MM.1S (cell line): ENCODE measurements around the gene XRCC5.

Source experiments
- DNase-seq: peaks from one replicate; pipeline ENCODE4 v3.0.0-alpha.2; 2015
- H2AFZ ChIP-seq: fragments of 300-600 bp; sonication (generic); 2 replicates; pipeline ENCODE4 v1.6.0; 2016; ENCODE audit warnings: antibody characterized with exemption, low read length
- H3F3A ChIP-seq: fragments of 300-600 bp; sonication (generic); 2 replicates; pipeline ENCODE4 v1.6.1; 2016; ENCODE audit warnings: mild to moderate bottlenecking, antibody characterized with exemption, low read length, moderate library complexity, mixed read lengths; ENCODE audit not compliant: insufficient read depth
- H3K27ac ChIP-seq: fragments of 300-600 bp; sonication (generic); 2 replicates; pipeline ENCODE4 v1.5.1; 2016; ENCODE audit warnings: mild to moderate bottlenecking, low read length
- H3K27me3 ChIP-seq: fragments of 300-600 bp; sonication (generic); replicated peaks from 2 replicates; pipeline ENCODE4 v1.6.0; 2016; ENCODE audit warnings: low read length; ENCODE audit not compliant: insufficient read depth
- H3K36me3 ChIP-seq: fragments of 300-600 bp; sonication (generic); replicated peaks from 2 replicates; pipeline ENCODE4 v1.6.1; 2016; ENCODE audit warnings: mild to moderate bottlenecking, low read length, mixed read lengths; ENCODE audit not compliant: insufficient read depth
- H3K4me1 ChIP-seq: fragments of 300-600 bp; sonication (generic); 2 replicates; pipeline ENCODE4 v1.6.1; 2016; ENCODE audit warnings: low read length, mixed read lengths
- H3K4me2 ChIP-seq: fragments of 300-600 bp; sonication (generic); 2 replicates; pipeline ENCODE4 v1.6.0; 2016; ENCODE audit warnings: low read depth, low read length
- H3K4me3 ChIP-seq: fragments of 300-600 bp; sonication (generic); 2 replicates; pipeline ENCODE4 v1.5.1; 2016; ENCODE audit warnings: low read length, mixed read lengths
- H3K79me2 ChIP-seq: fragments of 300-600 bp; sonication (generic); 2 replicates; pipeline ENCODE4 v1.6.1; 2016; ENCODE audit warnings: mixed run types, low read length, mixed read lengths
- H3K9ac ChIP-seq: fragments of 300-600 bp; sonication (generic); 2 replicates; pipeline ENCODE4 v1.6.1; 2016; ENCODE audit warnings: low read length, mixed read lengths
- H3K9me2 ChIP-seq: fragments of 300-600 bp; sonication (generic); replicated peaks from 2 replicates; pipeline ENCODE4 v1.6.1; 2016; ENCODE audit warnings: mild to moderate bottlenecking, low read length, mixed read lengths; ENCODE audit not compliant: insufficient read depth
- H3K9me3 ChIP-seq: fragments of 300-600 bp; sonication (generic); replicated peaks from 2 replicates; pipeline ENCODE4 v1.6.1; 2016; ENCODE audit warnings: mild to moderate bottlenecking, low read length, mixed read lengths; ENCODE audit not compliant: insufficient read depth
- H4K20me1 ChIP-seq: fragments of 300-600 bp; sonication (generic); 2 replicates; pipeline ENCODE4 v1.6.1; 2016; ENCODE audit warnings: mild to moderate bottlenecking, low read length, moderate library complexity, mixed read lengths; ENCODE audit not compliant: insufficient read depth
- EZH2 ChIP-seq: fragments of 300-600 bp; sonication (generic); optimal IDR thresholded peaks from 2 replicates; pipeline ENCODE3; 2017; ENCODE audit warnings: low read depth, mild to moderate bottlenecking, antibody characterized with exemption, low read length, mixed read lengths
- EZH2phosphoT487 ChIP-seq: fragments of 300-600 bp; sonication (generic); IDR thresholded peaks from 2 replicates; pipeline ENCODE4 v1.6.1; 2018; ENCODE audit warnings: antibody characterized with exemption, low read length
- TF ChIP-seq, protein P1 (sequence below): fragments of 300-600 bp; sonication (generic); IDR thresholded peaks from 2 replicates; pipeline ENCODE4 v1.5.1; 2016; ENCODE audit warnings: antibody characterized with exemption, low read length, mixed read lengths

Gene XRCC5

DNA sequence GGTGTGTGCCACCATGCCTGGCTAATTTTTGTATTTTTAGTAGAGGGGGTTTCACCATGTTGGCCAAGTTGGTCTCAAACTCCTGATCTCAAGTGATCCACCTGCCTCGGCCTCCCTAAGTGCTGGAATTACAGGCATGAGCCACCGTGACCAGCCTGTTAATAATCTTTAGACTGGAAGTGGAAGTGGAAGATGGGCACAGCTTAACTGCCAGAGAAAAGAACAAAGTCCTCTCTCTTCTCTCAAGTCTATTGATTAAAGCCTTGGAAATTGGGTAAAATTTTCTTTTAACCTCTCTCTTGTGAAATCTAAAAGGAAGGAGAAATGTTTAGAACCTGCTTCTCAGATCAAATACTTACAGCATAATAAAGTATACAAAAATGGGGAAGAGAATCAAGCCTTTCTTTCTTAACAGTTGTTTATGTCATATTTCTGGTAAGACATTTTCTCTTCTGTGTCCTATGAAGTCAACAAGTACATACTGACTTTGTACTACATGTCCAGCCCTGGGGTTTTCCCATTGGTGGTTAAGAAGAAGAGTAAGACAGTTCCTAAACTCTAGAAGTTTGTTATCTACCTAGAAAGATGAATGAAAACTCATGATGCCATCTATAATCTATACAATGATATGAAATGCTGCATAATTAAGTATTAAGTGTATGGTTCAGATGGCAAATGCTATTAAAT is 22.8 kb upstream of the XRCC5 start:
- Histone ChIP-seq H3K79me2 (no peaks in the 10 kb centered on the region; the same call in 1 of the 2 replicates), H3K9me2 (no peaks in the 10 kb centered on the region), H3K4me2 (no peak overlapping the region), H2AFZ (no peak overlapping the region), H4K20me1 (no peaks in the 10 kb centered on the region), H3F3A (peaks cover 26% of the 10 kb centered on the region), H3K9ac (no peak overlapping the region), H3K4me1 (peaks cover 22% of the 10 kb centered on the region), H3K27me3 (no peaks in the 10 kb centered on the region), H3K4me3 (no peak overlapping the region), H3K27ac (no peak overlapping the region), H3K9me3 (no peaks in the 10 kb centered on the region), H3K36me3 (no peaks in the 10 kb centered on the region)
- TF ChIP-seq, protein P1, sequence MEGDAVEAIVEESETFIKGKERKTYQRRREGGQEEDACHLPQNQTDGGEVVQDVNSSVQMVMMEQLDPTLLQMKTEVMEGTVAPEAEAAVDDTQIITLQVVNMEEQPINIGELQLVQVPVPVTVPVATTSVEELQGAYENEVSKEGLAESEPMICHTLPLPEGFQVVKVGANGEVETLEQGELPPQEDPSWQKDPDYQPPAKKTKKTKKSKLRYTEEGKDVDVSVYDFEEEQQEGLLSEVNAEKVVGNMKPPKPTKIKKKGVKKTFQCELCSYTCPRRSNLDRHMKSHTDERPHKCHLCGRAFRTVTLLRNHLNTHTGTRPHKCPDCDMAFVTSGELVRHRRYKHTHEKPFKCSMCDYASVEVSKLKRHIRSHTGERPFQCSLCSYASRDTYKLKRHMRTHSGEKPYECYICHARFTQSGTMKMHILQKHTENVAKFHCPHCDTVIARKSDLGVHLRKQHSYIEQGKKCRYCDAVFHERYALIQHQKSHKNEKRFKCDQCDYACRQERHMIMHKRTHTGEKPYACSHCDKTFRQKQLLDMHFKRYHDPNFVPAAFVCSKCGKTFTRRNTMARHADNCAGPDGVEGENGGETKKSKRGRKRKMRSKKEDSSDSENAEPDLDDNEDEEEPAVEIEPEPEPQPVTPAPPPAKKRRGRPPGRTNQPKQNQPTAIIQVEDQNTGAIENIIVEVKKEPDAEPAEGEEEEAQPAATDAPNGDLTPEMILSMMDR = no peak
- TF ChIP-seq EZH2 = no peak
- no peak for TF ChIP-seq EZH2phosphoT487
- no peak for DNase-seq

DNA sequence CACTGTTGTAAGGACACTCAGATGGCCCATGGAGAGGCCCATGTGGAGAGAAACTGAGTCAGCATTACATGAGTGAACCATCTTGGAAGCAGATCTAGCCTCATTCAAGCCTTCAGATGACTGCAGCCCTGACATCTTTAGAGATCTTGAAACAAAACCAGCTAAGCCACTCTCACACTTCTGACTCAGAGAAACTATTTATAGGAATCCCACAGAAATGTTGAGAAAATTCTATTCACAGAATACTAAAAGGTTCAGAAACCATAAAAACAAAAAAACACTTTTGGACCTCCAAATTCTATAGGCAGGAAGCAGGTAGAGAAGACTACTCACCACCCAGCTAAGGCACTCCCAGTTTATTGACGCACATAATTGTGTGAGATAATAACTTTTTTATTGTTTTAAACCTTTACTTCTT is 18.8 kb upstream of the XRCC5 start:
- H3K4me2 ChIP-seq = peak overlapping the region; percentile 56
- H4K20me1 ChIP-seq = no peaks in the 10 kb centered on the region
- no peaks in the 10 kb centered on the region for H3K79me2 ChIP-seq
- H3K4me1 ChIP-seq = peaks cover 17% of the 10 kb centered on the region
- no peaks in the 10 kb centered on the region for H3K27me3 ChIP-seq
- peak overlapping the region; percentile 83 for H3K27ac ChIP-seq
- H3F3A ChIP-seq = peaks cover 14% of the 10 kb centered on the region
- no peaks in the 10 kb centered on the region for H3K9me2 ChIP-seq
- DNase-seq = peak; percentile 83
- H3K4me3 ChIP-seq = no peak overlapping the region
- TF ChIP-seq EZH2 = no peak
- TF ChIP-seq EZH2phosphoT487 = no peak
- TF ChIP-seq, protein P1 = no peak
- peak overlapping the region; percentile 18; the same call in 1 of the 2 replicates for H3K9ac ChIP-seq
- H3K9me3 ChIP-seq = no peaks in the 10 kb centered on the region
- no peaks in the 10 kb centered on the region for H3K36me3 ChIP-seq
- H2AFZ ChIP-seq = peak overlapping the region; percentile 22

DNA sequence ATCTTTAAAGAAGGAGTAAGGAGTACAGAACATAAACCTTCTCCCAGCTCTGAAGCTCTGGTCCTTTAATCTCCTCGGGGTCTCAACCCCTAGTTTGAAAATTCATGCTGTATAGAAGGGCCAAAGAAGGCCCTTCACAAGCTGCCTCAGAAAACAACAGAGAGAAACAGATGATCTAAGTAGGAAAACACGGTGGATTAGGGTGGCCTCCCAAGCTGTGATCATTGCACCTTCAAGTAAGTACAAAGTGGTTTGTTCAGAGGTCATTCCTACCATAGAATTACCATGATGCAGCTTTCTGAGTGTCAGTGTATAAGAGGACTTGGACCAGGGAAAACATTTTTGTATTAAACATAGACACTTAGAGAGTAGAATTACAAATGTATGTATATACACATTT is 16.5 kb upstream of the XRCC5 start:
- Histone ChIP-seq H3K9me3 (no peaks in the 10 kb centered on the region), H3F3A (peaks cover 14% of the 10 kb centered on the region), H3K27ac (no peak overlapping the region), H3K9me2 (no peaks in the 10 kb centered on the region), H3K36me3 (no peaks in the 10 kb centered on the region), H4K20me1 (no peaks in the 10 kb centered on the region), H3K4me2 (no peak overlapping the region), H3K4me3 (no peak overlapping the region), H3K79me2 (no peaks in the 10 kb centered on the region), H2AFZ (no peak overlapping the region), H3K9ac (no peak overlapping the region), H3K27me3 (no peaks in the 10 kb centered on the region), H3K4me1 (peaks cover 17% of the 10 kb centered on the region)
- no peak for DNase-seq
- TF ChIP-seq, protein P1 = no peak
- TF ChIP-seq EZH2 = no peak
- no peak for TF ChIP-seq EZH2phosphoT487
